Neural cell (in vitro differentiated cells): ENCODE results near the gene MAPK8. TPM values are rescaled to one million over a fixed set of nuclear protein-coding genes. Genes with fewer than 3 reads are reported as not detected.

Source experiments
- H2AFZ ChIP-seq: fragments of 200-600, 300-800 bp; sonication (generic), shearing (Covaris generic); 2 replicates; pipeline ENCODE4 v1.6.0; 2014; ENCODE audit warnings: low read depth, mild to moderate bottlenecking, antibody characterized with exemption, low read length, moderate library complexity
- H3F3A ChIP-seq: fragments of 200-600 bp; shearing (Covaris generic); 2 replicates; pipeline ENCODE4 v1.6.1; 2016; ENCODE audit warnings: mild to moderate bottlenecking, moderate library complexity, mixed read lengths, antibody characterized with exemption, low read length; ENCODE audit not compliant: insufficient read depth, poor library complexity, severe bottlenecking
- H3K27ac ChIP-seq: fragments of 200-600, 300-800 bp; sonication (generic), shearing (Covaris generic); 2 replicates; pipeline ENCODE4 v1.5.1; 2014; ENCODE audit warnings: mild to moderate bottlenecking, low read length, moderate library complexity
- H3K27me3 ChIP-seq: fragments of 300-800, 200-600 bp; sonication (generic), shearing (Covaris generic); 2 replicates; pipeline ENCODE4 v1.6.0; 2014; ENCODE audit warnings: mild to moderate bottlenecking, low read depth, low read length, moderate library complexity; ENCODE audit not compliant: insufficient read depth
- H3K36me3 ChIP-seq: fragments of 300-800, 200-600 bp; sonication (generic), shearing (Covaris generic); 2 replicates; pipeline ENCODE4 v1.5.1; 2014; ENCODE audit warnings: mild to moderate bottlenecking, antibody characterized with exemption, low read length, moderate library complexity; ENCODE audit not compliant: insufficient read depth
- H3K4me2 ChIP-seq: fragments of 300-800, 200-600 bp; sonication (generic), shearing (Covaris generic); 2 replicates; pipeline ENCODE4 v1.6.0; 2014; ENCODE audit warnings: mild to moderate bottlenecking, low read length
- H3K4me3 ChIP-seq: fragments of 300-800, 200-600 bp; sonication (generic), shearing (Covaris generic); 2 replicates; pipeline ENCODE4 v1.5.1; 2014; ENCODE audit warnings: mild to moderate bottlenecking, low read length, moderate library complexity
- H3K79me2 ChIP-seq: fragments of 200-600 bp; shearing (Covaris generic); replicated peaks from 2 replicates; pipeline ENCODE4 v1.6.0; 2014; ENCODE audit warnings: mild to moderate bottlenecking, low read length, moderate library complexity; ENCODE audit not compliant: insufficient read depth
- H3K9ac ChIP-seq: fragments of 300-800, 200-600 bp; sonication (generic), shearing (Covaris generic); 2 replicates; pipeline ENCODE4 v1.6.1; 2016; ENCODE audit warnings: mild to moderate bottlenecking, low read length, mixed read lengths
- H3K9me2 ChIP-seq: fragments of 200-600 bp; shearing (Covaris generic); 2 replicates; pipeline ENCODE4 v1.6.1; 2016; ENCODE audit warnings: mild to moderate bottlenecking, low read length, mixed read lengths; ENCODE audit not compliant: insufficient read depth
- H3K9me3 ChIP-seq: fragments of 200-600, 300-800 bp; sonication (generic), shearing (Covaris generic); 2 replicates; pipeline ENCODE4 v1.6.1; 2016; ENCODE audit warnings: mild to moderate bottlenecking, mixed run types, low read length, moderate library complexity, mixed read lengths
- H4K20me1 ChIP-seq: fragments of 200-600 bp; shearing (Covaris generic); 2 replicates; pipeline ENCODE4 v1.6.1; 2016; ENCODE audit warnings: mild to moderate bottlenecking, mixed run types; ENCODE audit not compliant: insufficient read depth
- CTCF ChIP-seq: fragments of 450-650 bp; IDR thresholded peaks from 2 replicates; pipeline ENCODE4 v1.5.1; 2014; ENCODE audit warnings: antibody characterized with exemption, mild to moderate bottlenecking, moderate library complexity; ENCODE audit not compliant: poor library complexity, severe bottlenecking
- EP300 ChIP-seq: fragments of 450-650 bp; conservative IDR thresholded peaks from 2 replicates; pipeline ENCODE4 v1.6.1; 2014; ENCODE audit warnings: antibody characterized with exemption, mild to moderate bottlenecking, moderate library complexity; ENCODE audit not compliant: poor library complexity, severe bottlenecking
- EZH2 ChIP-seq: fragments of 200-600, 300-800 bp; shearing (Covaris generic), sonication (generic); IDR thresholded peaks from 2 replicates; pipeline ENCODE4 v1.6.1; 2014; ENCODE audit warnings: antibody characterized with exemption, low read length, borderline replicate concordance, mild to moderate bottlenecking; ENCODE audit not compliant: insufficient read depth, poor library complexity, severe bottlenecking
- MXI1 ChIP-seq: fragments of 450-650 bp; conservative IDR thresholded peaks from 2 replicates; pipeline ENCODE4 v1.6.1; 2014; ENCODE audit warnings: antibody characterized with exemption, mild to moderate bottlenecking; ENCODE audit not compliant: poor library complexity, severe bottlenecking
- POLR2AphosphoS5 ChIP-seq: IDR thresholded peaks from 2 replicates; pipeline ENCODE4 v1.6.1; 2012
- RAD21 ChIP-seq: fragments of 450-650 bp; conservative IDR thresholded peaks from 2 replicates; pipeline ENCODE4 v1.6.1; 2014; ENCODE audit warnings: antibody characterized with exemption, mild to moderate bottlenecking, moderate library complexity
- REST ChIP-seq: IDR thresholded peaks from 2 replicates; pipeline ENCODE4 v1.6.1; 2012; ENCODE audit warnings: borderline replicate concordance
- SMC3 ChIP-seq: fragments of 450-650 bp; conservative IDR thresholded peaks from 2 replicates; pipeline ENCODE4 v1.6.1; 2014; ENCODE audit warnings: antibody characterized with exemption, mild to moderate bottlenecking, moderate library complexity; ENCODE audit not compliant: poor library complexity
- TAF1 ChIP-seq: IDR thresholded peaks from 2 replicates; pipeline ENCODE4 v1.6.1; 2012; ENCODE audit warnings: low read depth
- polyA plus RNA-seq: library from polyadenylated mRNA; depleted of rRNA; stranded (reverse); fragments of >200 nt; gene quantifications from 2 replicates; pipeline ENCODE4 v1.2.3, GENCODE V29; 2014

The MAPK8 gene
- polyA plus RNA-seq, 1 donor from 2014 or later, result 187 TPM

GRCh38 chr10:48366261-48366660, 59.8 kb downstream of the MAPK8 start:
- Histone ChIP-seq H3K4me2 (no peak overlapping the region), H3K36me3 (no peaks in the 10 kb centered on the region), H3K27me3 (no peaks in the 10 kb centered on the region), H3F3A (no peaks in the 10 kb centered on the region), H3K9me2 (no peaks in the 10 kb centered on the region), H3K9me3 (no peaks in the 10 kb centered on the region), H4K20me1 (peaks cover 7% of the 10 kb centered on the region), H3K9ac (no peak overlapping the region), H3K27ac (no peak overlapping the region), H3K4me3 (no peak overlapping the region), H3K79me2 (peaks cover 61% of the 10 kb centered on the region), H2AFZ (no peak overlapping the region)
- TF ChIP-seq EP300, result no peak
- no peak for TF ChIP-seq EZH2
- no peak for TF ChIP-seq MXI1
- TF ChIP-seq REST, result no peak
- TF ChIP-seq TAF1, result no peak
- TF ChIP-seq SMC3, result no peak
- no peak for TF ChIP-seq RAD21
- no peak for TF ChIP-seq POLR2AphosphoS5
- TF ChIP-seq CTCF, result no peak

GRCh38 chr10:48369501-48369900, 63.0 kb downstream of the MAPK8 start:
- H2AFZ ChIP-seq, result no peak overlapping the region
- no peak overlapping the region for H3K4me3 ChIP-seq
- H3K9ac ChIP-seq, result no peak overlapping the region
- no peak for TF ChIP-seq POLR2AphosphoS5
- no peak for TF ChIP-seq SMC3
- no peak for TF ChIP-seq REST
- TF ChIP-seq EP300, result no peak
- no peaks in the 10 kb centered on the region for H3K9me3 ChIP-seq
- no peaks in the 10 kb centered on the region for H3K9me2 ChIP-seq
- H3K79me2 ChIP-seq, result peaks cover 48% of the 10 kb centered on the region
- H3K27ac ChIP-seq, result no peak overlapping the region
- no peak overlapping the region for H3K4me2 ChIP-seq
- H3K36me3 ChIP-seq, result no peaks in the 10 kb centered on the region
- no peaks in the 10 kb centered on the region for H3K27me3 ChIP-seq
- no peaks in the 10 kb centered on the region for H4K20me1 ChIP-seq
- H3F3A ChIP-seq, result no peaks in the 10 kb centered on the region
